Measurements from ENCODE around the gene ELFN1. TPM values are rescaled to one million over a fixed set of nuclear protein-coding genes. Genes with fewer than 3 reads are reported as not detected.

ELFN1 gene
- total RNA-seq, 2 experiments from 2014 or later: 0.20 to 0.36 TPM

- ATAC-seq (no peak), DNase-seq (no peak)
- no peak overlapping the region for H3K4me3 Mint-ChIP-seq
- intact Hi-C loops (cut with micrococcal nuclease): no loop called here
- TF ChIP-seq CTCF (IDR thresholded peaks at IDR 0.05): no peak
- no peaks in the 10 kb centered on the region for H3K4me1 Mint-ChIP-seq (ENCODE audit: low read depth)
- H3K36me3 Mint-ChIP-seq (ENCODE audit: low read depth): no peaks in the 10 kb centered on the region
- no peak overlapping the region for H3K27ac Mint-ChIP-seq
- ChIA-PET CTCF (no interaction called here), POLR2A (no interaction called here)
- no peaks in the 10 kb centered on the region for H3K9me3 Mint-ChIP-seq
- peaks cover 44% of the 10 kb centered on the region for H3K27me3 Mint-ChIP-seq
These were observed 10.4 kb upstream of the ELFN1 start for GRCh38 chr7:1659696-1660095.

- no peak for TF ChIP-seq CTCF (IDR thresholded peaks at IDR 0.05)
- no peak overlapping the region for H3K27ac Mint-ChIP-seq
- CTCF ChIA-PET: no interaction called here
These were observed 8.6 kb upstream of the ELFN1 start for GRCh38 chr7:1661461-1661860.

GRCh38 chr7:1662101-1662500 lies 8.0 kb upstream of the ELFN1 start:
- H3K4me1 Mint-ChIP-seq (ENCODE audit: low read depth): no peaks in the 10 kb centered on the region
- no peaks in the 10 kb centered on the region for H3K9me3 Mint-ChIP-seq
- ChIA-PET POLR2A (no interaction called here), CTCF (no interaction called here)
- no peaks in the 10 kb centered on the region for H3K36me3 Mint-ChIP-seq (ENCODE audit: low read depth)
- no peak overlapping the region for H3K4me3 Mint-ChIP-seq
- DNase-seq (no peak), ATAC-seq (no peak)
- H3K27ac Mint-ChIP-seq: no peak overlapping the region
- intact Hi-C loops (cut with micrococcal nuclease): no loop called here
- peaks cover 32% of the 10 kb centered on the region for H3K27me3 Mint-ChIP-seq
- no peak for TF ChIP-seq CTCF (IDR thresholded peaks at IDR 0.05)

More at GRCh38 chr7:1661461-1661860, 8.6 kb upstream of the ELFN1 start:
- no peaks in the 10 kb centered on the region for H3K36me3 Mint-ChIP-seq (ENCODE audit: low read depth)
- H3K4me3 Mint-ChIP-seq: no peak overlapping the region
- peaks cover 34% of the 10 kb centered on the region for H3K27me3 Mint-ChIP-seq
- DNase-seq: no peak
- ATAC-seq: no peak
- no peaks in the 10 kb centered on the region for H3K4me1 Mint-ChIP-seq (ENCODE audit: low read depth)
- POLR2A ChIA-PET: no interaction called here
- intact Hi-C loops (cut with micrococcal nuclease): no loop called here
- H3K9me3 Mint-ChIP-seq: no peaks in the 10 kb centered on the region

- Mint-ChIP-seq H3K27me3 (peaks cover 32% of the 10 kb centered on the region), H3K27ac (no peak overlapping the region), H3K4me1 (ENCODE audit: low read depth) (no peaks in the 10 kb centered on the region), H3K36me3 (ENCODE audit: low read depth) (no peaks in the 10 kb centered on the region), H3K9me3 (no peaks in the 10 kb centered on the region), H3K4me3 (no peak overlapping the region)
- CTCF ChIA-PET: interaction anchor here (1.3 kb wide), 1 partner anchor 47 kb away, joined by 4 read pairs; no protein-coding TSS in a partner anchor
- no peak for TF ChIP-seq CTCF (IDR thresholded peaks at IDR 0.05)
- POLR2A ChIA-PET: no interaction called here
- DNase-seq: no peak
- ATAC-seq: no peak
- intact Hi-C loops (cut with micrococcal nuclease): no loop called here
These were observed 7.3 kb upstream of the ELFN1 start for GRCh38 chr7:1662767-1663166.

- Mint-ChIP-seq H3K4me3 (no peak overlapping the region), H3K36me3 (ENCODE audit: low read depth) (no peaks in the 10 kb centered on the region), H3K27me3 (peaks cover 36% of the 10 kb centered on the region), H3K27ac (no peak overlapping the region), H3K4me1 (ENCODE audit: low read depth) (peaks cover 2% of the 10 kb centered on the region), H3K9me3 (no peaks in the 10 kb centered on the region)
- no peak for TF ChIP-seq CTCF (IDR thresholded peaks at IDR 0.05)
- CTCF ChIA-PET: interaction anchor here (1.3 kb wide), 1 partner anchor 47 kb away, joined by 4 read pairs; no protein-coding TSS in a partner anchor
- intact Hi-C loops (cut with micrococcal nuclease): no loop called here
- no peak for DNase-seq
- POLR2A ChIA-PET: no interaction called here
- ATAC-seq: no peak
These were observed 6.9 kb upstream of the ELFN1 start for GRCh38 chr7:1663223-1663622.

Measured in activated CD8-positive, alpha-beta T cell treated with anti-CD3 and anti-CD28 coated beads for 36 hours (primary cell).